ENCODE measurements around the gene NACC2.

Gene NACC2

DNA sequence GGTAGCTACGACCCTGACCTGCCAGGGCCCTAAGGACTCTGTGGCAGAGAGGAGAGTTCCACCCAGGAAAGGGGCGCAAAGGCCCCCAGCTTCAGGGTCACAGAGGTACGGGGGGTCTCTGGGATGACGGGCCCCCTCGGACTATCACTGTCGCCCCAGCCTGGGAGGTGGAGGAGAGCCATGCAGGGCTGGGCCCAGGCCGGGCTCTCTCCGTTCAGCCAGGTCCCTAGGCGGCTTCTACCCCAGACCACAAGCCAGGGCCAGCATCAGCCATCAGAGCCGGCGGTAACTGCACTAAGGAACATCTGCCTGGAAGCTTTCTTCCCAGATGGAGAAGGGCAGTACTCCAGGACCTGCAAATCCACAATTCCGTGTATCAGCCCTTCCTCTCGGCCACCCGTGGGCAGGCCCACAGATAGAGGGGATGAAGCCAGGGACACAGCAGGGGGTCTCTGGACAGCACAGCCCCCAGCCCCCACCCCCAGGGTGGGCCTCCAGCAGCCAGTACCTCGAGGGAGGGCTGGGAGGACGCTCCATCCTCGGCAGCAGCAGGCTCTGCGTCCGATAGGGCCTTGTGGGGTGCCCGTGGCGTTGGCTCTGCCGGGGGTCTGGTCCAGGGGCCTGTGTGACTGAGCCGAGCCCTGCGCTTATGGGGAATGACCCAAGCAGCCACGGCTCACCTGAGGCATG is 38.4 kb downstream of the NACC2 start:
- no peak for DNase-seq (ENCODE audit: low read depth in 2 of 2)

DNA sequence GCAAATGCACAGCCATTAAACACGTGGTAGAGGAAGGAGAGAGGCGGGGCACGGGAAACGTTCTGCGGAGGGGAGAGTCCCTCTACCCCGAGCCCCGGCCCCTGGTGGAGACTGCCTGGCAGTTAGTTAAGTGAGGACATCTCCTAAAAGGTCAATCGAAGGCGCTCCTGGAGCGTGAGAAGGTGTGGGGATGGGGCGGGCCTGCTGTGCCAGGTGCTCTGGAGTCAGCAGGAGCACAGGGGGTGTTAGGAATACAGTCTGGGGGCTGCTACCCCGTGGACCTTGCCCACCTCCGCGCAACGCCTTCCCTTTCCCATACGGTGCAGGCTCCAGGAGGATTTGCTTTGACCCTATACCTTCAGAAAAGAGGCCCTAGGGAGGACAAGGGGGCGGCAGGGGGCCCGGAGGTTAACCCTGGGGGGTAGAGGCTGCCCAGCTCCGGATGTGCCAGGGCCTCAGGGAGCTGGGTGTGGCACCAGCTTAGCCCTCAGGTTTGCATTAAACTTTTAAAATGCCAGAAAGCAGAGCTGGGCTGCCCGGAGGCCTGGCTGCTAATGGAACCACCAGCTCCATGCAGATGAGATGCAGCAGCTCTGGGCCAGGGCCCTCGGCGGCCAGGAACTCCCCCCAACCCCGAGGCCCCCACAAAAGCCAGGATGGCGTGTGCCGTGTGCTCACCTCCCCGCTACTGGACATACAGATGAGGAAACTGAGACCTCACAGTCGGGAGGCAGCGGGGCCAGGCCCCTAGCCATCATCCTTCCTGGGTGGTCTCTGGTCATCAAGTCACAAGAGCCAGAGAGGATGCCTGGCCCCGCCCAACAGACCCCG is 39.2 kb downstream of the NACC2 start:
- no peak for DNase-seq (ENCODE audit: low read depth in 2 of 2)

DNA sequence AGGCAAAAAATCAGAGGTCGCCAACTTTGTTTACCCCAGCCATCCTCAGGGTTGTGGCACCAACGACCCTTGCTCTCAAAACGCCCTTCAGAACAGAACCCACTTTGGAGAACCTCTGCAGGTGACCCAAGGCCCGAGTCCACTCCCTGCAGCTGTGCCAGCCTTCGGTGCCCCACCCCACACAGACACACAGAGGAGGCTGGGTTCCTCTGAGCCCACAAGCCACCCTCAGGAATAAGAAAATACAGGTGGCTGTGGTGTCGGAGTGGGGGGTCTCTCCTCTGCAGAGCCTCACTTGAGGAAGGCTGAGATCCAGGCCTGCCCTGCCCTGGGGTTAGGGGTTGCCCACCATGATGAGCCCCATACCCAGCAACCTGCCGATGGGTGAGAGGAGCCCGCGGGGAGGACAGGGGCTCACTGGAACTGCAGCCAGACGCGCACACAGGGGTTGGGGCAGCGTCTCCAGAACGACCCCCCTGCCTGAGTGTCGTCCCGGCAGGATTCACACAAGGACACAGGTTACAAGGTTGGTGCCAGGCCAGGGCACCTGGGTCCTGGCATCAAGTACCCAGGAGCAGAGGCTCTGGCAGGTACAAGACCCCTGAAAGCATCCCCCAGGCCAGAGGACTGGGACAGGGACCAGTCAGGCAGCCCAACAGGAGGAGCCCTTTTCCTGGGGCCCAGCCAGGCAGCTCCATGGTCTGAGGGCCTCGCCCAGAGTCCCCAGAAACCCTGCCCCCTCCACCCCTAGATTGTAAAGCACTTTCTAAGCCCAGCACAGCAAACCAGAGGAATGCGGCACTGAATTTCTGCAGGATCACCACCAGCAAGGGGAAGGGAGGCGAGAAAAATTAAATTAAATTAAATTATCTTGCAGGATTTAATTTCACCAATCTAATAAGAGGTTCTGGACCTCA is 40.0 kb downstream of the NACC2 start:
- DNase-seq (ENCODE audit: low read depth in 2 of 2) = no peak

GRCh38 chr9:136054146-136054545 is 40.9 kb downstream of the NACC2 start:
- DNase-seq (ENCODE audit: low read depth in 2 of 2) = no peak

DNA sequence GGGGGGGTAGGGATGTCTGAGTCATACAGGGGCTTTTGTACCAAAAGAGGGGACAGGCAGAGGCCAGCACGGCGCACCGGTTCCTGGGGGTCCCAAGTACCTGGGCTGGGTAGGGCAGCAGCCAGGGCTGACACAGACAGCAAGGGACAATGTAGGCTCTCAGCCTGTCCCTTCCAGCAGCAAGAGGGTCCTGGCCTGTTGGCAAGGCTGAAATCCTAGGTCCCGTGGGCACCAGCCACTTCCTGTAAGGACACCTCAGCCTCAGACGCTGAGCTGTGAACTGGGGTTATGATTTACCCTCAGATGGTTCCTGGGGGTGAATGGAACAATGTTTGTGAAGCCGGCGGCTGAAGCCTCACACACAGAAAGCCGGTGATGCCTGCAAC is 41.3 kb downstream of the NACC2 start:
- DNase-seq (ENCODE audit: low read depth in 2 of 2) = no peak

GRCh38 chr9:136052991-136053756 is 41.9 kb downstream of the NACC2 start:
- no peak for DNase-seq (ENCODE audit: low read depth in 2 of 2)

GRCh38 chr9:136052472-136052880 is 42.6 kb downstream of the NACC2 start:
- no peak for DNase-seq (ENCODE audit: low read depth in 2 of 2)

- no peak for DNase-seq (ENCODE audit: low read depth in 2 of 2)
These were observed 43.1 kb downstream of the NACC2 start for GRCh38 chr9:136051837-136052471.

DNA sequence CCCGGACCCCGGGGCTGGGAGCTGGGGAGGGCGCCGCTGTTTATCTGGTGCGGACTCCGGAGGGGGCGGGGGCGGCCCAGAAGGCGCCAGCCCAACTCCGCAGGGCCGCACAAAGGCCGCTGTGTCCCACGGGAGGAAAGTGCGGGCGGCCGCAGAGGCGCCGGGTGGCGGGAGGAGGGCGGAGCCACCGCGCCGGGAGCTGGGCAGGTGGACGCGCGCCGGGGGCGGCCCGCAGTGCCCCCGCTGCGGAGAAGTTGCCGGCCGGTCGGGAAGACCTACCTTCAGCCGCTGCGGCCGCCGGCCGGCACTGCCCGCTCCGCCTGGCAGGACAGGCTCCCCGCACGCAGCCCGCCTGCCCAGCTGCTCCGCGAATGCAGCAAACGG is 43.6 kb downstream of the NACC2 start:
- DNase-seq (ENCODE audit: low read depth in 2 of 2) = no peak

GRCh38 chr9:136050701-136051452 is 44.2 kb downstream of the NACC2 start:
- DNase-seq (ENCODE audit: low read depth in 2 of 2) = no peak

GRCh38 chr9:136050266-136050700 is 44.8 kb downstream of the NACC2 start:
- DNase-seq (ENCODE audit: low read depth in 2 of 2) = no peak

DNA sequence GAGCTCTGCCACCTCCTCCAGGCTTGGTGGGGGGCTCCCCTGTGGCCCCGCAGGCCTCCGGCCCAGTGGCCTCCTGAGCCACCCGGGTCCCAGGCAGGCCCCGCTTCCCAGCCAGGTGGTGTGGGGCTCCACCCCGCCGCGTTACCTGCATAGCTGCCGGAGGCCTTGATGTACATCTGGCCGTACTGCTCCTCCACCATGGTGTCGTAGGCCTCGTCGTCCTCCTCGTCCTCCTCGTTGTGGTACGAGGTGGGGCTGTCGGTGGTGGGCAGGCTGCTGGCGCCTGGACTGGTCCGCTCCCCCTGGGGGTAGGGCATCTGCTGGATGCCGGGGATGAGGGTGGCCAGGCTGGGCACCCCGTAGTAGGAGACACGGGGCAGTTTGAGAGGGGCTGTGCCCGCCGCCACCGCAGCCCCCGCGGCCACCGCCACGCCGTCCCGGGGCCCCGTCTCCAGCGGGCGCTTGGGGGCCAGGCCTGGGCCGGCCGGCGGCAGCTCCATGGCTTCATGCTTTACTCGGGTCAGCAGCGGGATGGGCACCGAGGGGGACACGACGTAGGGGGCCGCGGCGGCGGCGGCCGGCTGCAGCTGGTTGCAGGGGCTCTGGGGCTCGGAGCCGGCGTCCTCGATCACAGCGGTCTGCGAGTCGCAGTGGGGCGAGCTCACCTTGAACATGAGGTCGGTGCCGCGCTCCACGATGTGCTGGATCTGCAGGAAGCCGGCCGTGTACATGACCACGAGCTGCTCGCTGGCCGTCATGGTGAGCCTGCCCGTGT is 45.4 kb downstream of the NACC2 start:
- no peak for DNase-seq (ENCODE audit: low read depth in 2 of 2)

GRCh38 chr9:136048560-136049411 is 46.3 kb downstream of the NACC2 start:
- DNase-seq (ENCODE audit: low read depth in 2 of 2) = no peak

DNA sequence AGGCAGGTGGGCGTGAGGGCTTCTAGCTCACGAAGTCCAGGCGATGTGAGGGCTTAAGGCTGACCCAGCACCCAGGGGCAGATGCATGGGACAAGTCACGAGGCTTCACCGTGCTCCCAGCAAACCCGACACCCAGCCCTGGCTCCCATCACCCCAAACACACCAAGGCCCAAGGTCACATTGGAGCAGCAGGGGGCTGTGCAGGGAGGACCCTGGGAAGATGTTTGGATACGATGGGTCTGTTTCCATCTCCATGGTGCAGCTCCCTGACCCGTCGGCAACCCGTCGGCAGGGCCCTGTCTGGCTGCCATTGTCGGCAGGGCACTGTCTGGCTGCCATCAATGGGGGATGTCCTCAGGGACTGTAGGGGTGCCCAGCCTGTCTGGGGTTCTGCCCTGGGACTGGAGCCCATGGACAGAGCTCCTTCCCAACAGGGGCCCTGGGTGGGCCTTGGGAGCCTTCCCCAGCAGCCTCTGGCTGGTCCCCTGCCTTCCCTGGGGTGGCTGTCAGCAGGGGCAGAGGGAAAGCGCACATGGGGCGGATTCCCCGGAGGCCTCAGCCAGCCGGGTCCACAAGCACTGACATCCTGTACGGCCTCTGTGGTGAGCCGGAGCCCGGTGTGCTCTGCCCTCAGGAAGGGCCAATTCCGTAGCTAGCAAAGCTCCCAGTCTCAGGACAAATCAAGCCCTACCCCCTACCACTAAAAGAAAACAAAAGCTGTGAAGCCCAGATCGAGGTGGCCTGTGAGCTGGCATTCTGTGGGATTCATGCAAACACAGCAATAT is 47.1 kb downstream of the NACC2 start:
- no peak for DNase-seq (ENCODE audit: low read depth in 2 of 2)

DNA sequence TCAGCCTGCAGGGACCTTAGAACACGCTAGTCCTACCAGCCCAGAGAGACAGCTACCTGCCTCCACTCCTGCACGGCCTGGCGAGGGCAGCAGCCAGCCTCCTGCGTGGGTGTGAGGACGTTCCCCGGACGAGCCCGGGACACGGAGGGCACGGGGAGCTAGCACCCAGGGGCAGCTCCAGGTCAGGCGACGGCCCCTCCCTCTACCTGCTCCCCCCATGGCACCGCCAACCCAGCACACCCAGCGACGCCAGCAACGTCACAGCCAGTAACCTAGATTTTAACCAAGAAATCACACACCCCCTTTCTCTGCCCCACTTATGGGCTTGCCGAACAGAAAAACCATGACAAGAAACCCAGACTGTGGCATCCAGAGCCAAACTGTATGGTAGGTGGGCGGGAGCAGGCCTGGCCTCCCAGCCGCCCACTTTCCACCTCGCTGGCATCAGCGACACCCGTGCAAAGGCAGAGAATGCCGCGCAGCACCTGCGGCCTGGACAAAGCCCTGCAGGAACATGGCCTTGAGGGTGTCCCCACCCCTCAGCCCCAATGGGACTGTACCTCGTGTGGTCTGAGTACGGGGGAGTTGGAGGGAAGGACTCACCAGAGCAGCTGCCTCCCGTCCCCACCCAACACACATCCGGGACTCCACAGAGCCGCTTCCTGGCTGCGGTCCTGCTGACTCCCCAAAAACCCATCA is 47.9 kb downstream of the NACC2 start:
- DNase-seq (ENCODE audit: low read depth in 2 of 2) = no peak

DNA sequence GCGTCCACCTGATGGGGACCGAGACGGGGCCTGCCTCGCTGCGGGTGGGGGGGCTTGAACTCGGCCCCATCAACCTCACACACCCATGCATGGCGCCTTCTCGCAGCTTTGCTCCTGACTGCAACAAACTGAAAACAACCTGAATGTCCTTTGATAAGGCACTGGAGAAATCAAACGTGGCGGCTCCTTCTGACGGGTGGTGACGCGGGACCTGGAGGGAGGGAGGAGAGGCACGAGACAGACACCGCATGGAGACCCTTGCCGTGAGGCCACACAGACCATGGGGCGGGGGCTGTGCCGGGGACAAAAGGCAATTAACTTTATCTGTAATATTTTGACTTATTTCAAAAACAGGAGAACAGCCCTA is 48.6 kb downstream of the NACC2 start:
- DNase-seq (ENCODE audit: low read depth in 2 of 2) = no peak

All from stimulated activated CD4-positive, alpha-beta T cell treated with anti-CD3 and anti-CD28 coated beads, Interleukin-15, amount 100 ng/mL, for 48 hours (primary cell).